Measurements from ENCODE around the gene TMEM87B.

Gene TMEM87B, protein sequence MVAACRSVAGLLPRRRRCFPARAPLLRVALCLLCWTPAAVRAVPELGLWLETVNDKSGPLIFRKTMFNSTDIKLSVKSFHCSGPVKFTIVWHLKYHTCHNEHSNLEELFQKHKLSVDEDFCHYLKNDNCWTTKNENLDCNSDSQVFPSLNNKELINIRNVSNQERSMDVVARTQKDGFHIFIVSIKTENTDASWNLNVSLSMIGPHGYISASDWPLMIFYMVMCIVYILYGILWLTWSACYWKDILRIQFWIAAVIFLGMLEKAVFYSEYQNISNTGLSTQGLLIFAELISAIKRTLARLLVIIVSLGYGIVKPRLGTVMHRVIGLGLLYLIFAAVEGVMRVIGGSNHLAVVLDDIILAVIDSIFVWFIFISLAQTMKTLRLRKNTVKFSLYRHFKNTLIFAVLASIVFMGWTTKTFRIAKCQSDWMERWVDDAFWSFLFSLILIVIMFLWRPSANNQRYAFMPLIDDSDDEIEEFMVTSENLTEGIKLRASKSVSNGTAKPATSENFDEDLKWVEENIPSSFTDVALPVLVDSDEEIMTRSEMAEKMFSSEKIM

DNA sequence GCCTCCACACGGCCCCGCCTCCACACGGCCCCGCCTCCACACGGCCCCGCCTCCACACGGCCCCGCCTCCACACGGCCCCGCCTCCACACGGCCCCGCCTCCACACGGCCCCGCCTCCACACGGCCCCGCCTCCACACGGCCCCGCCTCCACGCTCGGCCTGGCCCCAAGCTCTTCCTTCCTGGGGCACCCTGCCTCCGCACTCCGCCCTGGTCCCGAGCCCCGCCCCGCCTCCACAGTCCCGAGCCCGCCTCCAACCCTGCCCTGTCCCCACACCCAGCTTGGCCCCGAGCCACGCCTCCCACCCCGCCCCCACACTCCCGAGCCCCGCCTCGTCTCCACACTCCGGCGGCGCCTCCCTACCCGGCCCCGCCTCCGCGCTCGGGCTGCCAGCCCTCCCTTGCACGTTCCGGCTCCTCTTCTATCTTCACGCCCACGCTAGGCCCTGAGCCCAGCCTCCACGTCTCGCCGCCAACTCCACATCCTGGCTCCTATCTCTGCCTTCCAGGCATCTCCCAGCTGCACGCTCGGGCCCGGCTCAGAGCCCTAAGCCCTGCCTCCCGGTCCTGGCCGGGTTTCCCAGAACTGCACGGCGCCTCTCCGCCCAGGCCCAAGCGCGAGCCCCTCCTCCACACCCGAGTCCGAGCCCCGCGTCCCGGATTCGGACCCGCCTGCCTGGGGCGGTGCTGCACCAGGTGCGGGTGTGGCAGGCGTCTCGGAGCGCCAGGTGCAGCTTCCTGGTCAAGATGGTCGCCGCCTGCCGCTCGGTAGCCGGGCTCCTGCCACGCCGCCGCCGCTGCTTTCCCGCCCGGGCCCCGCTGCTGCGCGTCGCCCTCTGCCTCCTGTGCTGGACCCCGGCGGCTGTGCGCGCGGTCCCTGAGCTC is at the start of gene TMEM87B:
Gene TMEM87B (plus strand): TSS at position 423 of the 883 bp plus-strand sequence. CDS start 323 bp downstream, at position 746.
- peak; percentile 98 for DNase-seq (ENCODE audit: low spot score)

DNA sequence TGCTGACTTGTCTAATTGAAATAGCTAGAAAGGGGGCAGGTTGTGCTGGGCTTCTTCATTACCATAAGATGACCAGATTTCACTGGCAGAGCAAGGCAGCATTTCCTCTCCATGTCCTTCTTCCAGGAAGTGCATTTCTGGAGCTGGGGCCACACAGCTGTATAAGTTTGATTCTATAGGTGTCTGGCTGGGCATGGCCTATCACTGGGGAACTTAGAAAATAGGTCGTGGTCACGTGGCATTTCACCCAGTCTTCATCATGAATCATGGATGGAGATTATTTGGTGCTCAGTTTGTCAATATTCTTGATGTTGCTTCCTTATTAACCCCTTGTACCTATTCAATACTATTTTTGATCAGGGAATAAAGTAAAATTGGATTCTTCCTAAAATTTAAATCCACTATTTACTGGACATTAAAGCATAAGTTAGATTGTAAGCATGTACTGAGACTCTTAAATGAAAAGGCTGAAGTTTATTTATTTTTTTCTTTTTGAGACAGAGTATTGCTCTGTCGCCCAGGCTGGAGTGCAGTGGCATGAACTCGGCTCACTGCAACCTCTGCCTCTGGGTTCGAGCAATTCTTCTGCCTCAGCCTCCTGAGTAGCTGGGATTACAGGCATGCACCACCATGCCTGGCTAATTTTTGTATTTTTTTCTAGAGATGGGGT is 49.5 kb upstream of the TMEM87B start:
- no peak for DNase-seq (ENCODE audit: low spot score)

DNA sequence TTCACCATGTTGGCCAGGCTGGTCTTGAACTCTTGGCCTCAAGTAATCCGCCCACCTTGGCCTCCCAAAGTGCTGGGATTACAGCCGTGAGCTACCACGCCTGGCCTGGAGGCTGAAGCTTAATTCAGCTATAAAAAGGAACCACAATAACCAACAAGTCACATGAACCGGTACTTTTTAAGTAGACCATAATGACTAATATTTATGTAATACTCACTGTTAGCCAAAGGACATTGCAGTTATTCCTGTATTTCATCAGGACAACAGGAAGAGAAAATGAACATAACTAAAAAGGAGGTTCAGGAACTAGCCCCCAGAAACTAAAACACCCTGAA is 49.0 kb upstream of the TMEM87B start:
- no peak for DNase-seq (ENCODE audit: low spot score)

DNA sequence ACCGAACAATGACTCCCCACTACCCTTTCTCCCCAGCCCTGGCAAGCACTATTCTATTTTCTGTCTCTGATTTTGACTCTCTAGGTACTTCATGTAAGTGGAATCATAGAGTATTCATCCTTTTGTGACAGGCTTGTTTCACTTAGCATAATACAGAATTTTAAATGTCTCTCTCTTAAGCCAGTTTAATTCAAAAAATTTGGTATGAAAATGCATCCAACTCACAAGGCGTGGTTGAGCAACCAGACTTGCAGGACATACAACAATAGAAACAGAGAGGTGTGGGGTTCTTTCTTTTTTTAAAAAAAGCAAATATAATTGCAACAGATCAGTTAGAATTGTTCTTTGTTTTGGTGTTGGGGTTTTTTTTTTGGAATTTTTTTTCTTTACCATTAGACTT is 47.6 kb upstream of the TMEM87B start:
- no peak for DNase-seq (ENCODE audit: low spot score)

DNA sequence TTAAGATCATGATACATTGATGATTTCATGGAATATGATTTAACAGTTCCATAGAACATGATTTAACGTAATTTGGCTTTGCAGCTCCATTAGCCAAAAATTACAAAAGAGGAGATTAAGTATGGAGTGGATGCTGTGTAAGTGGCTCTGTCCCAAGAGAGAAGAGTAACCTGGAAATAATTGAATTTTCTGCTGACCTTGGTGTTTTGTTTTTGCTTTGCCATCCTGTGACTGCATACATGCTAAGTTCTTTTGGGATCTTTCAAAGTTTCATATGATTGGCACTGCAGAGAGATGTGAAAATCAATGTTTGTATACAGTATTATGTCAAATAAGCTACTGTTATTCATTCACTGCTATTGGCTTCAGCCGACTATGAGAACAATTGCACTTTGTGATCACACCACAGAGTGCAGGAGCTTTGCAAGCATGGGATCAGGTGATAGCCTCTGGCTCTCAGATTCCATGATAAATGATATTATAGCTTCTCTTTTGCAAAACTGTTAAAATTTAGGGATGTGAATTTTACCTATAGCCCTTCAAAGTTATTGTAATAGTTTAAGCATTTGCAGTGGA is 46.1 kb upstream of the TMEM87B start:
- no peak for DNase-seq (ENCODE audit: low spot score)

DNA sequence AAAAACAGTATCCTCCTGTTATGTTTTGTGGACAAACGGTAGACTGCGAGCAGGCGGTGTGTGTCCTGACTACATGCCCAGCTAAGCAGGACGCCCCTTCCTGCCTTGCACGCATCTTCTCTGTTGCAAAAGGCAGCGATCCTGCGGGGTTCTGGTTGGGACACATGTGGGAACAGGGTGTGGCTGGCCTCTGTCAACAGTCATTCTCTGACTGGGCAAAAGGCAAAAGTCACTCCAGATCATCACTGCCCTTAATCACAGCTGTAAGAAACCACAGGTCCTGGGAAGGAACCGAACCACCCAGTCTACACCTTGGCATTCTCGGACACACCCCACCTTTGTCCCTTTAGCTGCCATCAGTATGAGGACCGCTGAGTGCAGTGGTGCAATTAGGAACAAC is 44.3 kb upstream of the TMEM87B start:
- DNase-seq (ENCODE audit: low spot score): no peak

DNA sequence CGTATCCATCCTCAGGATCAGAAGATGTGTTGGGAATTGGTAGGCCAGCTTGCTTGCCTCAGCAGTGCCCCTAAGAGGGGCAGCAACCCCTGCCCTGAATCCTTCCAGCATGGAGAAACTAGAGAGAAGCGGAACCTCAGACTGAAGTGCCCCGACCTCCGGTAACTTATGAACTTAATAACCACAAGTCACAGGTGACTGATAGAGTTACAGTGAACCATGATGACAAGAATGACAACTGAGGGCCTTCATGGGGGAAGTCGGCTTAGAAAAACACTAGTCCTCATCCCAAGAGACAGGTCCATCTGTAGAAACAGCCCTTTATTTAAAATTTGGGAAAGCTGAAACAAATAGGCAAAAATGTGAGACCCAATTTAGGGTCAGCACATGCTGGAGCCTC is 42.5 kb upstream of the TMEM87B start:
- no peak for DNase-seq (ENCODE audit: low spot score)

DNA sequence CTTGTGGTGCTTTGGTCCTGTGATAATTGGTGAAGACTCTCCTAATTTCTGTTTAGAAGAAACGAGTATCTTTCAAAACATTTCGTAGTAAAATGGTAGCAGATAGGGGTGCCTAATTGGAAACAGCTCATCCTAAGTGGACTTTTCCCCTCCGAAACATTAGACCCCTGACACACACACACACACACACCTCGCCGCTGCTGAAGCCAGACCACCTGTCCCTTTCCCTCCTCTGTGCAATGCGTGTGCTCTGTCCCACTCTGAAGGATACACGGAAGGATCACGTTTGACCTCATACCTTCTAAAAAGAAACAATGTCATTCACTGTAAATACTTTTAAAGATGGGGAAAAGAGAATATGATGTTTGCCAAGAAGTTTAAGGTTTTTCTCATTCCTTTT is 36.2 kb upstream of the TMEM87B start:
- no peak for DNase-seq (ENCODE audit: low spot score)

DNA sequence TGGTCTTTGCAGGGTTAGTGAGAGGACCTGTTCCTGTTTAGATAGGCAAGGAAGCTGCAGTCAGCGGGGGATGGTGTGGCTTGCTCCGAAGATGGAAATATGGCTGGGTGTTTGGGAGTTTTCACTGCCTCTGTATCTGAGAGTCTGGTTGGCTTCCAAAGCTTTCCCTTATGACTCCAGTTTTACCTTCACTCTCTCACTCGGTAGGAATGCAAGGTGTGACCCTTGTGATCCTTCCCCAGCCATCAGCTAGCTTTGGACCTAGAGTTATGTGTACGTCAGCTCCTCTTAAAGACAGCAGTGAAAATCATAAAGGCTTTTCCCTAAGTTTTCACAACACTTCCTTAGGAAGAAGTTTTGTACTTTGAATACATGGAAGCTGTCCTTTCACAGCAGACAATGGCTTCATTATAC is 35.5 kb upstream of the TMEM87B start:
- no peak for DNase-seq (ENCODE audit: low spot score)

DNA sequence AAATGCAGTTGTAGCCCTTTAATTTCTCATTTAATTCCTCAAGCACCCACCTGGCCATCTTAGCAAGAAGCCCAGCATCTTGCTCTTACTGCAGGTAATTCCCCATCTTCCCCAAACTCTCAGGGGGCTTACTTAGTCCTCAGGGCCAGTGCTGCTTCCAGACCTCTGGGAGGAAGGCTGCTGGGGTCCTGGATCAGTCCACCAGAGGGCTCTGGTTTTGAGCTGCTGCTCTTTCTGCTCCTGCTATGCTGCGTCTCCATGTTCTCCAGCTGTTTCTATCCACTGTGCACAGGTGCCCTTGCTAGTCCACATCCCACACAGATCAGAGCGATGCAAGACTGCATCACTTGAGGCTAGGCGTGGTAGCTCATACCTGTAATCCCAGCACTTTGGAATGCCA is 34.5 kb upstream of the TMEM87B start:
- no peak for DNase-seq (ENCODE audit: low spot score)

DNA sequence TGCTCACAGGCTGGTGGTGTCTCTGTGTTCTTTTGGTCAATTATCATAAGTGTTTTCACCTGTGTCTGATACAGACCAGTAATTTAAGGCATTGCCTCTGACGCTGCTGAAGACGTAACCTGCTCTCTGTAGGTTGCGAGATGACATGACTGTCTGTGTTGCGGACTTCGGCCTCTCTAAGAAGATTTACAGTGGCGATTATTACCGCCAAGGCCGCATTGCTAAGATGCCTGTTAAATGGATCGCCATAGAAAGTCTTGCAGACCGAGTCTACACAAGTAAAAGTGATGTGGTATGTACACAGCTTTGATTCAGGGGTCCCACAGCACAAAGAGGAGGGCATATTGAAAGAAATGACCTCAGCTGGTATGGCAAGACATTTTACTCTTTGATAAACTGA is 33.8 kb upstream of the TMEM87B start:
- DNase-seq (ENCODE audit: low spot score): no peak

DNA sequence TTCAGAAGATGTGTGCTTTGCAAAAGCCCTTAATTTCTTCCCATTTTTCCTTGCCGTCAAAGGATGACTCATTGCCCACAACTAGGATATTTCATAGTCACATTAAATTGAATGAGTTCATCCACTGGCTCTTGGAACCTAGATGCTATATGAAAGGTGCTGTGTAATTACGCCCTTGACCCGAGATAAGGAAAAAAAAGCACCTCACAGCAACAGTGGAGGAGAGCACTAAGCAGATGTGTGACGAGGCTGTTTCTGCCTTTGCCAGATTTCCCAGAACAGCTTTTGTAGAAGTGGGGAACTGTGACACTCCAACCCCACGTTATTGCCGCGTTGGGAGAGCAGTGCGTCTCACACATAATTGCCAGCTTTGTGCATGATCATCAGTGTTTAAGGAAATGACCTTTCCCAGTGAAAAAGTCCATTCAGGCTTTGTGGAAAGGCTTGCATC is 33.3 kb upstream of the TMEM87B start:
- DNase-seq (ENCODE audit: low spot score): no peak

DNA sequence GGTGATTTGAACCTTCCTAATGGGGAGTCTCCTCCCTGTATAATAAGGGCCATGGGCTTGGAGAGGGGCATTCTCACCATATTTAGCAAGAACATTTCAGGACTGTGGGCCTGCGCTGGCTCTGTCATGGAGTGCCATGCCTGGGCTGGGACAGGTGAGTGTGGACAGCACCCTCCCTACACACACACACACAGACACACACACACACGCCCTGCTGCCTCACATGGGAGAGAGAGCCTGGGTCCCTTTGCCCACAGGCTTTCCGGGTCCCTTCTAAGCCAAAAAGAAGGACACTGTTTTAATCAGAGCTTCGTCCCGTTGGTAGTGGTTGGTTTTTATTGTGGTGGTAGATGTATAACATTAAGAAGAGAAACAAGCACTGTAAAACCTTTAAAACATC is 31.4 kb upstream of the TMEM87B start:
- no peak for DNase-seq (ENCODE audit: low spot score)

DNA sequence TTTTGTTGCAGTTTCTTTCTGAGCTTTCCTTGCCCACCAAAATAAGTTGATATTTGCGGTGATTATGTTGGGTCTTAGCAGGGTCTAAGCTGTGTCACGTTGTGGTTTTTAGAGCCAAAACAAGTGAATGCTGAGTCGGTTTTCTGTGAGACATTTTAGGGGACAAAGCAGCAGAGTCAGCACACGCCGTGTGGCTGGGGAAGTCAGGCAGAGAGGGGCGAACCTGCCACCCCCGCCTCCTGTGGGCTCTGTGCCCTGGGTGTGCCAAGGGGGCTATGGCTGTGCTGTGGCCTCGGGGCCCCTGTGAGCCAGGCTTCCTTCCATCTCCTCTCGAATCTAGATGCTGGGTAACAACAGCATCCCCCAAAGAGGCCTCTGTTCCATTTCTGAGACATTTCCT is 30.8 kb upstream of the TMEM87B start:
- no peak for DNase-seq (ENCODE audit: low spot score)

DNA sequence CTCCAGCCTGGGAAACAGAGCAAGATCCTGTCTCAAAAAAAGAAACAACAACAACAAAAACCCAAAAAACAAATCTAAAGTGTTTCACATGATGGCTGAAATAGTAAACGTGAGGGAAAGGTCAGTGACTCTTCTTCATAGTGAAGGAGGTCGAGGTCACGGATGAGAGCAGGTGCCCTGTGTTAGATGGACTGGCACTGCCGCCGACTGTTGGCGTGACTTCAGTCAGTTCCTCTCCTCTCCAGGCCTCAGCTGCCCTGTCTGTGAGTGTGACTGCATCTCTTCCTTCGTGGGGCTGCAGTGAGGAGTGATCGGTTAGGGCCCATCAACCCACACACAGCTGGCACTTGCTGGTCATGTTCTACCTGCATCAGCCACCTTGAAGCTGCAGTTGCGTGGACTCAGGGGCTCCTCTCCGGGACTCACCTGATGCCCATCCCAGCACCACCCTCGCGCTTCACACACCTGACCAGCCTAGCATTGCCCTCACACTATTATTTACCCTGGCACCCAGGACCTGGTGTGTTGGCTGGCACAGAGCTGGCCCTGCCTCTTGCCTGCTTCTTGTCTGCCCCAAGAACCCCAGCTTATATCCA is 30.1 kb upstream of the TMEM87B start:
- DNase-seq (ENCODE audit: low spot score): no peak

DNA sequence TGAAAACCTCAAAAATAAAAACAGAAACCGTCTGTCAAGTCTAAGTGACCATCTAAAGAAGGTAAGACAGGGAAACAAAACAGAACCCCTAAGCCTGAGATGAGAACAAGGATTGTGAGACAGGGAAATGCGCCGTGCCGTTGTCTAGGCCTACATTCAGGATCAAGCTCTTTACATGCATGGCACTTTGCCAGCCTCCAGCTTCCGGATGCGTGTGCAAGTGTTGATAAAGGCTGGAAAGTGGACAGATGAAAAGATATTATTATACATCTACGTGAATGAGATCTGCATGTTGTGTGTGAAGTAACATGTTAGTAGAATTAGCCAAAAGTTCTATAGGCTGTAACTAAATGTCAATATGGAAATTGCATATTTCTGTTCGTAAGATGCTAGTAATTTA is 28.6 kb upstream of the TMEM87B start:
- peak; percentile 60 for DNase-seq (ENCODE audit: low spot score)

DNA sequence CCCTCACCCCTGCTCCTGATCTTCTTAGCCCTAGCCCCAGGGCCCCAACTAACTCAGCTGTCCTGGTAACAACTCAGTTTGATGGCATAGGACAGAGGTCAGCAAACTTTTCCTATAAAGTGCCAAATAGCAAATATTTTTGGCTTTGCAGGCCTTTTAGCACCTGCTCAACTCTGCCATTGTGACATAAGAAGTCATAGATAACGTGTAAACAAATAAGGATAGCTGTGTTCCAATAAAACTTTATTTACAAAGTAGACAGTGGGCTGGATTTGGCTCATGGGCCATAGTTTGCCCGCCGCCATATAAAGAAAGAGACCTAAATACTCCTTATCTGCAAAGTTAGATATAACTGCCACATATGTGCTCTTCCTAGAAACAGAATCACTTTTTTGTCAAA is 27.3 kb upstream of the TMEM87B start:
- DNase-seq (ENCODE audit: low spot score): no peak

DNA sequence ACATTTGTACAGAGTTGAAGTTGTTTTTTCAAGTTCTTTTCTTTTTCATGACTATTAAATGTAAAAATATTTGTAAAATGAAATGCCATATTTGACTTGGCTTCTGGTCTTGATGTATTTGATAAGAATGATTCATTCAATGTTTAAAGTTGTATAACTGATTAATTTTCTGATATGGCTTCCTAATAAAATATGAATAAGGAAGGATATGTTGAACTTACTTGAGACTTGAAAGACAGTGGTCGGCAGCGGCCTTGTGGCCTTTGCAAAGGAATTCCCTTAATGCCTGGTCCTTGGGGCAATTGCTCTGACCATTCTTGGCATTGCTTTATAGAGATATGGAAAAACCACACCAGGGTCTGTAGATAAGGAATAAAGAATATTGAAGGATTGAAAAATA is 25.9 kb upstream of the TMEM87B start:
- DNase-seq (ENCODE audit: low spot score): no peak

DNA sequence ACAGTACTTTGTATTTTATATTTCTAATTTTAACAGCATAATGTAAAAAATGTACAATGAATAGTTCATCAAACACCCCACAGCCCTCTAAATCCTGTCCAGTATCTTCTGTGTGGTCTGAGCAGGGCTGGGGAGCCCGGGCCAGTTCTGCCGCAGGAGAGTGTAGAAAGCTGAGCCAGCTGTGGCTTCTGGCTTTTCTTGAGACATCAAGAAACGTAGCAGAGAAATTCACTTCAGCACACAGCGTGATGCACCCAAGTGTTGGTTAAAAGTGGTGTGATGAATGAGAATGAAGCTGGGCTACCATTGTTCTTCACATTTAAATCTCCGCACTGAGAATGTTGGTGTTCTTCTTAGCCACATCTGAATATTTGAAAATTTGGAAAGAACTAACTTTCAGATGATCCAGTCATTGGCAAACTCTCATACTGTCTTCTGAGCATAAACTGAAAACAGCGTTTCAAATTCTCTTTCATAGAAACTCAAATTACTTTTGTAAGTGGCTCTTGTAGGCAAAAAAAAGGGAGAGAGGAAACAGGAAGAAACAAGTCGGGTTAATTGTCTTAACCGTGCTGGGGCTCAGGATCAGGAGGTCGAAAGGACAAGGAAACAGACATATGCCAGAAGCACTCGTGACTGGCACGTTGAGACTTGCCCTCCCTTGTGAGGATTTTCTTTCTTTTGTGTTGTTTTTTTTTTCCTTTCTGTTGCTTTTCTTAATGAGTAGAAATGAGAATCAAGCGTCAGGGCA is 23.4 kb upstream of the TMEM87B start:
- no peak for DNase-seq (ENCODE audit: low spot score)

DNA sequence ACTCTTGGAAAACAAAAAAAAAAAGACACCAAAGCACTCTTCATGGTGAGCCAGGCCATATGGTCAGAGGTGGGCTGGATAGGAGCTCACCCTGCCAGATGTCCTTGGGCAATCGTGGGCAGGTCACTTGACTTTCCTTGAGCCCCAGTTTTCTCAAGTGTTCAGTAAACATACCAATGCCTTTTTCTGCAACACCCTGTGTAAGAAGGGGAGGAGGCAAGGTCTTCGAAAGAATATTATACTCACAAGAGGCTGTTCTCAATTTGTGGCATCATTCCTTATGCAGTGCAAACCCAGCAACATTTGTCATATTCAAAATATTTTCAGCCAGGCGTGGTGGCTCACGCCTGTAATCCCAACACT is 22.9 kb upstream of the TMEM87B start:
- no peak for DNase-seq (ENCODE audit: low spot score)
